C4-2B (cell line): ENCODE results near the gene RAP2B.
"Not testable (repeated sequence)": the region's sequence is repeated elsewhere in the genome, so short reads cannot be mapped to it uniquely, and the experiment has no call there.

Experiments
- H3K27ac ChIP-seq: fragments of 450-650 bp; 2 replicates; pipeline ENCODE4 v1.5.1; 2017
- CTCF ChIP-seq: fragments of 450-650 bp; conservative IDR thresholded peaks from 2 replicates; pipeline ENCODE4 v1.5.1; 2017; ENCODE audit warnings: mild to moderate bottlenecking
- ZFX ChIP-seq: fragments of 450-650 bp; IDR thresholded peaks from 2 replicates; pipeline ENCODE4 v1.6.1; 2017

Gene RAP2B

GRCh38 chr3:153146191-153147053 is 15.6 kb upstream of the RAP2B start:
- no peak for TF ChIP-seq CTCF
- no peak for TF ChIP-seq ZFX
- no peak overlapping the region for H3K27ac ChIP-seq

- H3K27ac ChIP-seq = no peak overlapping the region
- TF ChIP-seq ZFX = no peak
- TF ChIP-seq CTCF = no peak
These were observed 11.0 kb upstream of the RAP2B start for GRCh38 chr3:153150991-153151390.

- H3K27ac ChIP-seq = not testable (repeated sequence)
These were observed 6.2 kb upstream of the RAP2B start for GRCh38 chr3:153155786-153156185.

- no peak overlapping the region for H3K27ac ChIP-seq
- TF ChIP-seq ZFX (no peak), CTCF (no peak)
These were observed 3.8 kb upstream of the RAP2B start for GRCh38 chr3:153158189-153158588.

GRCh38 chr3:153158961-153159735 is 2.9 kb upstream of the RAP2B start:
- no peak overlapping the region for H3K27ac ChIP-seq
- TF ChIP-seq CTCF (no peak), ZFX (no peak)

- H3K27ac ChIP-seq = peak overlapping the region; percentile 83
- TF ChIP-seq CTCF = no peak
- TF ChIP-seq ZFX = no peak
These were observed 2.1 kb upstream of the RAP2B start for GRCh38 chr3:153159771-153160397.

GRCh38 chr3:153160451-153161137 is 1.4 kb upstream of the RAP2B start:
- no peak for TF ChIP-seq ZFX
- TF ChIP-seq CTCF = no peak
- peak overlapping the region; percentile 83 for H3K27ac ChIP-seq
